Esophagus squamous epithelium (tissue), 4 donors: ENCODE results near the gene HSD17B2.

Source experiments
- POLR2A ChIP-seq, 4 donors: fragments of 450-650 bp; IDR thresholded peaks; one replicate each; pipeline ENCODE4 v1.6.1; 2017; ENCODE audit warnings: antibody characterized with exemption in 4 of 4, mild to moderate bottlenecking in 4 of 4, moderate library complexity in 3 of 4
- TF ChIP-seq, protein P1 (sequence below), 6 experiments: fragments of 450-650 bp in 4 of 6; fragments of 200-600 bp in 2 of 6; sonication (generic) in 2 of 6; IDR thresholded peaks; one replicate each; pipeline ENCODE4 v1.5.1; 2016 to 2019; ENCODE audit warnings: antibody characterized with exemption in 6 of 6, mild to moderate bottlenecking in 4 of 6, moderate library complexity in 4 of 6

DNA sequence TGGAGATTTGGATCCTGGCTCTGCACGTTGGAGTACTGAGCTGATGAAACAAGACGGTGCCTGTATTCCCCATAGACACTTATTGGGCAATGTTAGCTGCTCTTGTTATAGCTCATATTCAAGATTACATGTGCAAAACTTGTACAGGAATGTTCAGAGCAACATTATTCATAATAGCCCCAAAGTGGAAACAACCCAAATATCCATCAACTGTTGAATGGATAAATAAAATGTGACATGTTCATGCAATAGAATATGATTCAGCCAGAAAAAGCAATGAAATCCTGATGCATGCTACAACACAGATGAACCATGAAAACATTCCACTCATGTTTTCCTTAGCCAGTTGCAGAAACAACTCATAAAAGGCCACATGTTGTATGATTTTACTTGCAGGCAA, 18.1 kb upstream of the HSD17B2 start:
- TF ChIP-seq, protein P1, sequence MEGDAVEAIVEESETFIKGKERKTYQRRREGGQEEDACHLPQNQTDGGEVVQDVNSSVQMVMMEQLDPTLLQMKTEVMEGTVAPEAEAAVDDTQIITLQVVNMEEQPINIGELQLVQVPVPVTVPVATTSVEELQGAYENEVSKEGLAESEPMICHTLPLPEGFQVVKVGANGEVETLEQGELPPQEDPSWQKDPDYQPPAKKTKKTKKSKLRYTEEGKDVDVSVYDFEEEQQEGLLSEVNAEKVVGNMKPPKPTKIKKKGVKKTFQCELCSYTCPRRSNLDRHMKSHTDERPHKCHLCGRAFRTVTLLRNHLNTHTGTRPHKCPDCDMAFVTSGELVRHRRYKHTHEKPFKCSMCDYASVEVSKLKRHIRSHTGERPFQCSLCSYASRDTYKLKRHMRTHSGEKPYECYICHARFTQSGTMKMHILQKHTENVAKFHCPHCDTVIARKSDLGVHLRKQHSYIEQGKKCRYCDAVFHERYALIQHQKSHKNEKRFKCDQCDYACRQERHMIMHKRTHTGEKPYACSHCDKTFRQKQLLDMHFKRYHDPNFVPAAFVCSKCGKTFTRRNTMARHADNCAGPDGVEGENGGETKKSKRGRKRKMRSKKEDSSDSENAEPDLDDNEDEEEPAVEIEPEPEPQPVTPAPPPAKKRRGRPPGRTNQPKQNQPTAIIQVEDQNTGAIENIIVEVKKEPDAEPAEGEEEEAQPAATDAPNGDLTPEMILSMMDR (IDR thresholded peaks at IDR 0.05): no peak
- no peak for TF ChIP-seq POLR2A (IDR thresholded peaks at IDR 0.05)
